ENCODE measurements around the gene RARB. TPM values are rescaled to one million over a fixed set of nuclear protein-coding genes. Genes with fewer than 3 reads are reported as not detected.

The RARB gene
- total RNA-seq, 1 donor from 2014 or later = not detected

- H3K4me3 Mint-ChIP-seq = no peak overlapping the region
- CTCF ChIA-PET = no interaction called here
Measured at GRCh38 chr3:25476639-25477038, 48.6 kb downstream of the RARB start.

GRCh38 chr3:25478211-25478757 is 50.2 kb downstream of the RARB start:
- intact Hi-C loops (cut with micrococcal nuclease) = no loop called here
- ATAC-seq (ENCODE audit: low read depth) (no peak), DNase-seq (no peak)
- H3K4me3 Mint-ChIP-seq = no peak overlapping the region
- CTCF ChIA-PET = no interaction called here
- no peaks in the 10 kb centered on the region for H3K9me3 Mint-ChIP-seq
- POLR2A ChIA-PET = no interaction called here
- H3K27ac Mint-ChIP-seq = no peak overlapping the region
- no peaks in the 10 kb centered on the region for H3K4me1 Mint-ChIP-seq
- peaks cover 4% of the 10 kb centered on the region for H3K27me3 Mint-ChIP-seq
- H3K36me3 Mint-ChIP-seq (ENCODE audit: low read depth) = no peaks in the 10 kb centered on the region
- no peak for TF ChIP-seq CTCF (IDR thresholded peaks at IDR 0.05)

More at GRCh38 chr3:25476639-25477038, 48.6 kb downstream of the RARB start:
- ATAC-seq (ENCODE audit: low read depth) (no peak), DNase-seq (no peak)
- intact Hi-C loops (cut with micrococcal nuclease) = no loop called here
- TF ChIP-seq CTCF (IDR thresholded peaks at IDR 0.05) = no peak
- H3K9me3 Mint-ChIP-seq = no peaks in the 10 kb centered on the region
- H3K27me3 Mint-ChIP-seq = peaks cover 2% of the 10 kb centered on the region
- POLR2A ChIA-PET = no interaction called here
- H3K27ac Mint-ChIP-seq = no peak overlapping the region
- H3K4me1 Mint-ChIP-seq = no peaks in the 10 kb centered on the region
- H3K36me3 Mint-ChIP-seq (ENCODE audit: low read depth) = no peaks in the 10 kb centered on the region

- no peak overlapping the region for H3K4me3 Mint-ChIP-seq
- CTCF ChIA-PET = interaction anchor here (0.7 kb wide), 1 partner anchor 504 kb away, joined by 3 read pairs; no protein-coding TSS in a partner anchor
Measured at GRCh38 chr3:25478964-25479726, 51.1 kb downstream of the RARB start.

GRCh38 chr3:25479727-25480010 is 51.6 kb downstream of the RARB start:
- Mint-ChIP-seq H3K27me3 (peaks cover 4% of the 10 kb centered on the region), H3K4me1 (no peaks in the 10 kb centered on the region), H3K4me3 (no peak overlapping the region), H3K36me3 (ENCODE audit: low read depth) (no peaks in the 10 kb centered on the region), H3K27ac (no peak overlapping the region), H3K9me3 (no peaks in the 10 kb centered on the region)
- no peak for TF ChIP-seq CTCF (IDR thresholded peaks at IDR 0.05)
- POLR2A ChIA-PET = no interaction called here
- intact Hi-C loops (cut with micrococcal nuclease) = no loop called here
- no peak for ATAC-seq (ENCODE audit: low read depth)
- no peak for DNase-seq
- CTCF ChIA-PET = interaction anchor here (0.7 kb wide), 1 partner anchor 503 kb away, joined by 3 read pairs; no protein-coding TSS in a partner anchor

More at GRCh38 chr3:25478964-25479726, 51.1 kb downstream of the RARB start:
- no peak for ATAC-seq (ENCODE audit: low read depth)
- intact Hi-C loops (cut with micrococcal nuclease) = no loop called here
- H3K27ac Mint-ChIP-seq = no peak overlapping the region
- POLR2A ChIA-PET = no interaction called here
- H3K27me3 Mint-ChIP-seq = peaks cover 4% of the 10 kb centered on the region
- no peak for DNase-seq
- no peaks in the 10 kb centered on the region for H3K9me3 Mint-ChIP-seq
- TF ChIP-seq CTCF (IDR thresholded peaks at IDR 0.05) = no peak
- H3K4me1 Mint-ChIP-seq = no peaks in the 10 kb centered on the region
- no peaks in the 10 kb centered on the region for H3K36me3 Mint-ChIP-seq (ENCODE audit: low read depth)

- Mint-ChIP-seq H3K27ac (no peak overlapping the region), H3K36me3 (ENCODE audit: low read depth) (no peaks in the 10 kb centered on the region), H3K9me3 (no peaks in the 10 kb centered on the region), H3K4me3 (no peak overlapping the region), H3K4me1 (no peaks in the 10 kb centered on the region), H3K27me3 (peaks cover 4% of the 10 kb centered on the region)
- no peak for ATAC-seq (ENCODE audit: low read depth)
- POLR2A ChIA-PET = no interaction called here
- CTCF ChIA-PET = no interaction called here
- no peak for TF ChIP-seq CTCF (IDR thresholded peaks at IDR 0.05)
- intact Hi-C loops (cut with micrococcal nuclease) = no loop called here
- no peak for DNase-seq
Measured at GRCh38 chr3:25480811-25481210, 52.7 kb downstream of the RARB start.
